Measurements from ENCODE around the gene PLXNA2.

The PLXNA2 gene

DNA sequence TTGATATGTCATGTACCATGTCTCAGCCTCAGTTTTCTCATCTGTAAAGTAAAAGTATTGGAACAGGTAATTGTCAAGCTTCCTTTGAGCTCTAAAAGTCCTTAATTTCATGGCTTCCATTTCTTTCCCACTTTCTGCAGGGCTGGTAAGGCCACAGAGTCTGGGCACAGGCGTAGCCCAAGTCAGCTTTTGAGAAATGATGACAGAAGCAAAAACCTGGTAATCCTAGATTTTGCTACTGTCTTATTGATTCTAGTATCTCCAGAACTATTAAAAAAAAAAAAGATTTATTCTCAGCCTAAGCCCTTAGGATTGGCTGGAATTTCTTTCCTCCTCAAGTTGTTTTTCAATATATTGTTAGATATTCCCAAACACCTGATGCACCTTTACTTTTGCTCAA, 31.3 kb downstream of the PLXNA2 start:
- H3K36me3 ChIP-seq (ENCODE audit: low read depth), result peaks cover 44% of the 10 kb centered on the region
- no peak for TF ChIP-seq CTCF (IDR thresholded peaks at IDR 0.05; ENCODE audit: poor library complexity, severe bottlenecking)
- no peaks in the 10 kb centered on the region for H3K9me3 ChIP-seq (ENCODE audit: severe bottlenecking)
- DNase-seq (ENCODE audit: low spot score), result no peak
- peak overlapping the region; percentile 41 for H3K27ac ChIP-seq (ENCODE audit: poor library complexity, severe bottlenecking)
- H3K27me3 ChIP-seq (ENCODE audit: insufficient read depth, poor library complexity, severe bottlenecking), result no peaks in the 10 kb centered on the region
- no peak for ATAC-seq (ENCODE audit: low read depth)
- H3K4me1 ChIP-seq (ENCODE audit: insufficient read depth, poor library complexity, severe bottlenecking), result peaks cover 39% of the 10 kb centered on the region
- no peak overlapping the region for H3K4me3 ChIP-seq (ENCODE audit: severe bottlenecking)

DNA sequence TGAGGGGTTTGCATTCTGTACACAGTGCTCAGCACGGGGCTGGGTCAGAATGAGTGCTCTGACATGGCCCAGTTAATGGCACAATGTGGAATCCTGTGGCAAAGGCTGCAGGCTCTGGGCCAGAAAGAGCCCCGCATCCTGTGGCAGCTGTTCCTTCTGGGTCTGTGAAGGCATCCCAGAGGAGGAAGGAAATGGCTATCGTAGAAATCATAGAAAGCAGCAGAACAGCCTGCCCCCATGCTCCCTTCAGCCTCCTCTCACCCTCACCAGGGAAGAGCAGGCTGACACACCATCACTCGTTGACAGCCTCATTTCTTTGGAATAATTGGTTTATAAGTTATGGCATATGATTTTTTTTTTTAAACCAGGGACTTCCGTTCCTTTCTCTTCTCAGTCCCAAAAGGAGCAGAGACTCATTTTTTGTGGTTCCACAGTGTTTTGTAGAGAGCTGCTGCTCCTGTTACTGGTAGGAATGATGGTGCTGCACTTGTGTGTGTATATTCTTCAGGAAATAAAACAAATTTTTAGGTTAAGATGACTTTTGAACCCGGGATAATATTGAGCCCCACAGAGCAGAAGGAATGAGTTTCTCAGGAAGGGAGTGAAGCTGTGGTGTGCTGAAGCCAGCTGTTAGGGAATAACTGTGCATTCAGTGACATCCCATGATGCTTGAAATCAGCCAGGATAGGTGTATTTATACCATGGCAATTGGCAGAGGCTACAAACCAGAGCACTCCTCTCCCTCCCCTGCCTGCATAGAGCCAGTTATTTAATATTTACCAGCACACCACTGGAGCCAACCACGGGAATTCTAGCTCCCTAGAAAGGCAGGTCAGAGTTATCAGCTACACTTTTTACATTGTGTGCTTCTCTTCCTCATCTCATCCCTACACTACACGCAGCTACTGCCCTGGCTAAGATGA, 32.0 kb downstream of the PLXNA2 start:
- Histone ChIP-seq H3K36me3 (ENCODE audit: low read depth) (peaks cover 46% of the 10 kb centered on the region), H3K27me3 (ENCODE audit: insufficient read depth, poor library complexity, severe bottlenecking) (no peaks in the 10 kb centered on the region), H3K4me1 (ENCODE audit: insufficient read depth, poor library complexity, severe bottlenecking) (peaks cover 46% of the 10 kb centered on the region), H3K9me3 (ENCODE audit: severe bottlenecking) (no peaks in the 10 kb centered on the region), H3K4me3 (ENCODE audit: severe bottlenecking) (no peak overlapping the region), H3K27ac (ENCODE audit: poor library complexity, severe bottlenecking) (peak overlapping the region; percentile 41)
- TF ChIP-seq CTCF (IDR thresholded peaks at IDR 0.05; ENCODE audit: poor library complexity, severe bottlenecking), result no peak
- DNase-seq (ENCODE audit: low spot score), result no peak
- ATAC-seq (ENCODE audit: low read depth), result no peak

DNA sequence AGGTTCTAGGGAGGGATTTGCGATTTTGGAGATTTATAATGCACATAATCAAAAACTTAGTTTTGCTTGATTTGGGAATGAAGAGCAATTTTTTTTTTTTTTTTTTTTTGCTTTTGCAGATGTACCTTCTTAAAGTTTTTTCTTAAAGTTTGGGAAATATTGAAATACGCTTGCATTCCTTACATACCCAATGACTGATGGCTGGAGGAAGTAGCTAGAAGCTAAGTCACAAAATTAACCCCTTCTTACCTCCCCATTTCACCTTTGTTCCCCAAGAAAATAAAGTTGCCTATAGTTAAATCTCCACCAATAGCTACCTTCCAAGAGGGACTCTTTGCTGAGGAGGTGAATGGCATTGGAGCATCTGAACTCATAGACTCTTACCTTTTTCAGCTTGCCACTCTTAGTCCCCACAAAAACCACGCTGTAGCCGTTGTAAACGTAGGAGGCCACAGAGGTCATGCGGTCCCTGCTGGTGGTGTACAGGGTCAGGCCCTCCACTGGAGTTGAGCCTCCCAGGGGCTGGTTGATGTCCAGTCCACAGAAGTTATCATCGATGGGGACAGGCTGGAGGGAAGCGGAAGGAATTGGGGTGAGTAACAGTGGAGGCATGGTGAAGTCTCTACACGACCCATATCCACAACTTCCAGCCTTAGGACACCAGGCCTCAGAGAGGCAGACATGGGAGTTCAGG, 34.1 kb downstream of the PLXNA2 start:
- Histone ChIP-seq H3K4me3 (ENCODE audit: severe bottlenecking) (no peak overlapping the region), H3K4me1 (ENCODE audit: insufficient read depth, poor library complexity, severe bottlenecking) (peaks cover 46% of the 10 kb centered on the region), H3K27me3 (ENCODE audit: insufficient read depth, poor library complexity, severe bottlenecking) (no peaks in the 10 kb centered on the region), H3K27ac (ENCODE audit: poor library complexity, severe bottlenecking) (peak overlapping the region; percentile 95), H3K36me3 (ENCODE audit: low read depth) (peaks cover 43% of the 10 kb centered on the region), H3K9me3 (ENCODE audit: severe bottlenecking) (no peaks in the 10 kb centered on the region)
- TF ChIP-seq CTCF (IDR thresholded peaks at IDR 0.05; ENCODE audit: poor library complexity, severe bottlenecking), result no peak
- ATAC-seq (ENCODE audit: low read depth) (no peak), DNase-seq (ENCODE audit: low spot score) (no peak)

DNA sequence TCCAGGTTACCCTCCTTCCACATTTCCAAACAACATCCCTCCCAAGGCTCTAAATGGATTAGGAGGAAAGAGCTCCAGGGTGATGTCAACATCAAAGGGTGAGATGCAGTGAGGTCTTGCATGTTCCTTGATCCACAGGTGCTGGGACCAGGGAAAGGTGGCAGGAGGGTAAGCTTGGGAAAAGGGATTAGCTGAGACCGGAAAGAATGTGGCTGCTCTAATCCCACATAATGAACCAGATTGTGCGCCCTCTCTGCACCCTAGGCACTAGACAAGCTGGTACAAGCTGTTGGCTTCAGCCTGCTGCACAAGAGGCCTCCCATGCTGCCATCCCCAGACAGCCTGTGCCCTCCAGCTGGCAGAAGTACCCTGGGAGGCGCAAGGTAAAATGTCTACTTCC, 34.9 kb downstream of the PLXNA2 start:
- Histone ChIP-seq H3K36me3 (ENCODE audit: low read depth) (peaks cover 38% of the 10 kb centered on the region), H3K4me1 (ENCODE audit: insufficient read depth, poor library complexity, severe bottlenecking) (peaks cover 45% of the 10 kb centered on the region), H3K27me3 (ENCODE audit: insufficient read depth, poor library complexity, severe bottlenecking) (no peaks in the 10 kb centered on the region), H3K9me3 (ENCODE audit: severe bottlenecking) (no peaks in the 10 kb centered on the region), H3K4me3 (ENCODE audit: severe bottlenecking) (no peak overlapping the region), H3K27ac (ENCODE audit: poor library complexity, severe bottlenecking) (peak overlapping the region; percentile 95)
- no peak for TF ChIP-seq CTCF (IDR thresholded peaks at IDR 0.05; ENCODE audit: poor library complexity, severe bottlenecking)
- 0 out of 3 replicates have a peak, but pooled peaks have one; percentile 12 for ATAC-seq (ENCODE audit: low read depth)
- no peak for DNase-seq (ENCODE audit: low spot score)
